A549 (cell line): ENCODE results near the gene TOM1L1. TPM values are rescaled to one million over a fixed set of nuclear protein-coding genes. Genes with fewer than 3 reads are reported as not detected.

Experiments
- ATAC-seq, 2 experiments: fragments of 200-7000 bp in 1 of 2; fragments of >200 bp in 1 of 2; cut with Nextera tagmentation in 1 of 2; cut with Tn5 transposase in 1 of 2; 3 replicates each; pipeline versions ENCODE4 v1.8.0 to v1.9.1; 2018 to 2020; ENCODE audit warnings: mild to moderate bottlenecking in 1 of 2, moderate library complexity in 1 of 2
- CTCF ChIA-PET: fragments of 300-600 bp; sonication (Branson Sonifier 250); formaldehyde crosslinking; extraction: SDS; loops from one replicate; lab custom pipeline; 2021; ENCODE audit warnings: antibody characterized with exemption, inconsistent platforms; lab: Yijun Ruan, JAX
- POLR2A ChIA-PET: fragments of 350-600 bp; formaldehyde crosslinking; extraction: SDS; loops from one replicate; lab custom pipeline; 2021; ENCODE audit warnings: antibody characterized with exemption, inconsistent platforms; lab: Yijun Ruan, JAX
- DNase-seq, 2 experiments: peaks; one replicate each; pipeline versions ENCODE4 v3.0.0 to v3.0.0-alpha.2; 2011 to 2016; ENCODE audit warnings: low read depth in 1 of 2, low spot score in 1 of 2
- FAIRE-seq: peaks from 2 replicates; lab custom pipeline; 2011; peaks lifted over from hg19 to GRCh38; lab: Jason Lieb, UNC
- H3K27ac ChIP-seq, 2 experiments: fragments of >200 bp; sonication (Bioruptor Twin); formaldehyde crosslinking; 3 replicates each; pipeline ENCODE4 v1.5.1; 2016 to 2017
- H3K4me1 ChIP-seq: fragments of >200 bp; sonication (Bioruptor Twin); formaldehyde crosslinking; 3 replicates; pipeline ENCODE4 v1.6.1; 2016
- H3K4me2 ChIP-seq: fragments of >200 bp; sonication (Bioruptor Twin); formaldehyde crosslinking; 3 replicates; pipeline ENCODE4 v1.6.1; 2016
- H3K4me3 ChIP-seq: fragments of >200 bp; sonication (Bioruptor Twin); formaldehyde crosslinking; 3 replicates; pipeline ENCODE4 v1.5.1; 2016
- H3K9me3 ChIP-seq: fragments of >200 bp; sonication (Bioruptor Twin); formaldehyde crosslinking; 3 replicates; pipeline ENCODE4 v1.6.1; 2016
- BHLHE40 ChIP-seq: IDR thresholded peaks from 2 replicates; pipeline ENCODE4 v1.6.1; 2012; ENCODE audit warnings: low read depth, low read length, inconsistent platforms
- CEBPB ChIP-seq, 2 experiments: fragments of >200 bp in 1 of 2; sonication (Bioruptor Twin) in 1 of 2; formaldehyde crosslinking in 1 of 2; IDR thresholded peaks; 2 replicates each; pipeline ENCODE4 v1.6.1; 2012 to 2016
- CHD4 ChIP-seq: fragments of 200-600 bp; sonication (generic); IDR thresholded peaks from 2 replicates; pipeline ENCODE4 v1.6.1; 2016; ENCODE audit warnings: antibody characterized with exemption, mild to moderate bottlenecking, borderline replicate concordance
- CTCF ChIP-seq: fragments of >200 bp; sonication (Bioruptor Twin); formaldehyde crosslinking; IDR thresholded peaks from 3 replicates; pipeline ENCODE4 v1.5.1; 2016
- EHF ChIP-seq: fragments of 250-450 bp; sonication (Bioruptor Pico); IDR thresholded peaks from 2 replicates; pipeline ENCODE4 v1.5.0; 2020; ENCODE audit warnings: mild to moderate bottlenecking
- EHMT2 ChIP-seq: fragments of 200-600 bp; sonication (generic); IDR thresholded peaks from 2 replicates; pipeline ENCODE4 v1.6.1; 2016; ENCODE audit warnings: antibody characterized with exemption, low read depth, mild to moderate bottlenecking, moderate library complexity
- ELK1 ChIP-seq: fragments of 150-350 bp; IDR thresholded peaks from 2 replicates; pipeline ENCODE4 v1.6.1; 2014; ENCODE audit warnings: low read depth, mild to moderate bottlenecking, low read length
- FOSB ChIP-seq: fragments of 250-450 bp; sonication (Bioruptor Pico); IDR thresholded peaks from 2 replicates; pipeline ENCODE4 v1.5.0; 2020; ENCODE audit warnings: mild to moderate bottlenecking, moderate library complexity
- FOSL2 ChIP-seq, 2 experiments: fragments of 450-650 bp in 1 of 2; fragments of >200 bp in 1 of 2; sonication (Bioruptor Twin) in 1 of 2; formaldehyde crosslinking; IDR thresholded peaks; 2 replicates each; pipeline versions ENCODE4 v1.5.0 to v1.6.1; 2016 to 2020; ENCODE audit warnings: mild to moderate bottlenecking in 1 of 2, moderate library complexity in 1 of 2
- FOXS1 ChIP-seq: fragments of 250-450 bp; sonication (Bioruptor Pico); IDR thresholded peaks from 2 replicates; pipeline ENCODE4 v1.5.0; 2020; ENCODE audit warnings: mild to moderate bottlenecking, moderate library complexity
- GATA3 ChIP-seq: IDR thresholded peaks from 2 replicates; pipeline ENCODE4 v1.6.1; 2012; ENCODE audit warnings: borderline replicate concordance
- HES2 ChIP-seq: fragments of >200 bp; sonication (Bioruptor Twin); formaldehyde crosslinking; IDR thresholded peaks from 2 replicates; pipeline ENCODE4 v1.6.1; 2016
- HEYL ChIP-seq: fragments of 250-450 bp; sonication (Bioruptor Pico); IDR thresholded peaks from 2 replicates; pipeline ENCODE4 v1.8.0; 2021; ENCODE audit warnings: mild to moderate bottlenecking, moderate library complexity
- HOXB13 ChIP-seq: fragments of 250-450 bp; sonication (Bioruptor Pico); IDR thresholded peaks from 2 replicates; pipeline ENCODE4 v1.5.0; 2020; ENCODE audit warnings: low read depth, mild to moderate bottlenecking, moderate library complexity
- JUNB ChIP-seq: fragments of >200 bp; sonication (Bioruptor Twin); formaldehyde crosslinking; IDR thresholded peaks from 2 replicates; pipeline ENCODE4 v1.6.1; 2016
- MYC ChIP-seq: IDR thresholded peaks from 2 replicates; pipeline ENCODE4 v1.6.1; 2012; ENCODE audit warnings: mild to moderate bottlenecking, inconsistent platforms, low read length, improper control_type of control experiment, borderline replicate concordance
- NFE2L2 ChIP-seq: fragments of 150-350 bp; conservative IDR thresholded peaks from 2 replicates; pipeline ENCODE4 v1.6.1; 2014; ENCODE audit warnings: low read length
- NR3C1 ChIP-seq: fragments of >200 bp; sonication (Bioruptor Twin); formaldehyde crosslinking; IDR thresholded peaks from 3 replicates; pipeline ENCODE4 v1.6.1; 2017
- RARB ChIP-seq: fragments of 250-450 bp; sonication (Bioruptor Pico); IDR thresholded peaks from 2 replicates; pipeline ENCODE4 v1.8.0; 2021; ENCODE audit warnings: mild to moderate bottlenecking, moderate library complexity
- RCOR1 ChIP-seq: fragments of 150-350 bp; IDR thresholded peaks from 2 replicates; pipeline ENCODE4 v1.6.1; 2014; ENCODE audit warnings: antibody characterized with exemption, low read length, low read depth
- REST ChIP-seq: fragments of 200-600 bp; sonication (generic); IDR thresholded peaks from 2 replicates; pipeline ENCODE4 v1.6.1; 2016; ENCODE audit warnings: antibody characterized with exemption, mild to moderate bottlenecking, moderate library complexity
- RNF2 ChIP-seq: fragments of 200-600 bp; sonication (generic); IDR thresholded peaks from 2 replicates; pipeline ENCODE4 v1.6.1; 2016; ENCODE audit warnings: low read depth, mild to moderate bottlenecking, antibody characterized with exemption, moderate library complexity, borderline replicate concordance
- SMC3 ChIP-seq: fragments of >200 bp; sonication (Bioruptor Twin); formaldehyde crosslinking; IDR thresholded peaks from 3 replicates; pipeline ENCODE4 v1.6.1; 2018; ENCODE audit warnings: inconsistent platforms
- TFCP2L1 ChIP-seq: fragments of 250-450 bp; sonication (Bioruptor Pico); IDR thresholded peaks from 2 replicates; pipeline ENCODE4 v1.5.0; 2021; ENCODE audit warnings: mild to moderate bottlenecking
- USF2 ChIP-seq: fragments of 450-650 bp; IDR thresholded peaks from 2 replicates; pipeline ENCODE4 v1.6.1; 2014; ENCODE audit warnings: antibody characterized with exemption
- ZSCAN20 ChIP-seq: fragments of 250-450 bp; sonication (Bioruptor Pico); IDR thresholded peaks from 2 replicates; pipeline ENCODE4 v1.8.0; 2022; ENCODE audit warnings: mild to moderate bottlenecking, moderate library complexity
- WGBS: methylation state at CpG from one replicate; pipeline ENCODE4 v1.1.6; 2017; ENCODE audit errors: missing lambda C conversion rate; 5-methylcytosine and 5-hydroxymethylcytosine counted together
- polyA plus RNA-seq, 4 experiments: library from polyadenylated mRNA; depleted of rRNA in 3 of 4; stranded (reverse); fragments of >200 nt; fragmentation: RNase III in 1 of 4; extraction: RNeasy Plus Mini Kit Qiagen cat#74134 plus additional on column Dnase treatment in 1 of 4; gene quantifications; 2 replicates in 3 of 4; 3 replicates in 1 of 4; pipeline ENCODE4 v1.2.3, GENCODE V29; 2011 to 2017

Gene TOM1L1
- polyA plus RNA-seq, 2 of the 4 experiments (the other 2 are of a cell fraction): 53.4 to 117 TPM

GRCh38 chr17:54979657-54980056 lies 79.0 kb downstream of the TOM1L1 start:
- H3K9me3 ChIP-seq: no peaks in the 10 kb centered on the region
- peaks cover 15% of the 10 kb centered on the region for H3K4me1 ChIP-seq
- 0 out of 6 replicates have a peak overlapping the region, but pooled peaks of 1 of the 2 experiments have one; percentile 4 for H3K27ac ChIP-seq
- ATAC-seq (no peak), DNase-seq (no peak), FAIRE-seq (no peak)
- ChIA-PET CTCF (interaction anchor here (1.1 to 2.5 kb wide), 4 partner anchors 10 to 534 kb away, joined by 3 to 8 read pairs (median 4); no protein-coding TSS in a partner anchor), POLR2A (no interaction called here)
- H3K4me2 ChIP-seq: no peak overlapping the region
- H3K4me3 ChIP-seq: no peak overlapping the region
- TF ChIP-seq CEBPB (IDR thresholded peaks at IDR 0.05) (no peak), BHLHE40 (no peak), GATA3 (no peak), FOXS1 (CRISPR knock-in tag) (no peak), JUNB (no peak), RARB (no peak), EHF (CRISPR knock-in tag) (no peak), NFE2L2 (no peak), CTCF (no peak), RNF2 (no peak), NR3C1 (no peak)

- CTCF ChIA-PET: interaction anchor here (1.1 to 2.5 kb wide), 3 partner anchors 13 to 534 kb away, joined by 3 to 8 read pairs (median 5); no protein-coding TSS in a partner anchor
- H3K27ac ChIP-seq: no peak overlapping the region
- POLR2A ChIA-PET: no interaction called here
- no peak for FAIRE-seq
- DNase-seq: no peak
- WGBS: 85% methylated on average over 3 of the region's 3 CpGs
- TF ChIP-seq ZSCAN20 (CRISPR knock-in tag) (no peak), REST (no peak), SMC3 (no peak), HOXB13 (no peak), HEYL (CRISPR knock-in tag) (no peak), MYC (no peak), FOSL2 (IDR thresholded peaks at IDR 0.05) (no peak), FOSL2 (CRISPR knock-in tag; IDR thresholded peaks at IDR 0.05) (no peak)
- H3K4me2 ChIP-seq: no peak overlapping the region
- H3K9me3 ChIP-seq: no peaks in the 10 kb centered on the region
- H3K4me3 ChIP-seq: no peak overlapping the region
- ATAC-seq: no peak
- peaks cover 15% of the 10 kb centered on the region for H3K4me1 ChIP-seq
These were observed 79.7 kb downstream of the TOM1L1 start for GRCh38 chr17:54980375-54980774.

- Histone ChIP-seq H3K9me3 (no peaks in the 10 kb centered on the region), H3K4me3 (no peak overlapping the region), H3K4me2 (no peak overlapping the region), H3K4me1 (peaks cover 15% of the 10 kb centered on the region), H3K27ac (no peak overlapping the region)
- ChIA-PET CTCF (no interaction called here), POLR2A (no interaction called here)
- DNase-seq: peak in 1 of 2 experiments; percentile 24
- no peak for ATAC-seq
- FAIRE-seq: no peak
- TF ChIP-seq FOSL2 (IDR thresholded peaks at IDR 0.05): no peak
- TF ChIP-seq FOSL2 (CRISPR knock-in tag; IDR thresholded peaks at IDR 0.05): no peak
- TF ChIP-seq RARB: no peak
- TF ChIP-seq FOSB: no peak
- no peak for TF ChIP-seq TFCP2L1 (CRISPR knock-in tag)
- TF ChIP-seq USF2: no peak
- no peak for TF ChIP-seq RCOR1
- no peak for TF ChIP-seq CHD4
- TF ChIP-seq HES2: no peak
- TF ChIP-seq ELK1: no peak
- no peak for TF ChIP-seq EHMT2
- TF ChIP-seq CEBPB (IDR thresholded peaks at IDR 0.05): no peak
- TF ChIP-seq HOXB13: no peak
- TF ChIP-seq JUNB: no peak
These were observed 81.7 kb downstream of the TOM1L1 start for GRCh38 chr17:54982399-54982798.
